Thyroid gland (tissue), 4 donors: ENCODE results near the gene XRCC3. TPM values are rescaled to one million over a fixed set of nuclear protein-coding genes. Genes with fewer than 3 reads are reported as not detected.

Experiments used
- DNase-seq, 2 donors: peaks; one replicate each; pipeline ENCODE4 v3.0.0-alpha.2; 2019
- H3K27ac ChIP-seq, 3 donors: fragments of 200-600 bp; sonication (generic); 1 replicate in 2 of 3; 2 replicates in 1 of 3; pipeline ENCODE4 v1.5.1; 2016 to 2019; ENCODE audit warnings: mild to moderate bottlenecking in 1 of 3, moderate library complexity in 1 of 3
- H3K27me3 ChIP-seq: fragments of 200-600 bp; sonication (generic); one replicate; pipeline ENCODE4 v1.5.1; 2019
- H3K36me3 ChIP-seq, 2 donors: fragments of 200-600 bp; sonication (generic); one replicate each; pipeline ENCODE4 v1.5.1; 2016 to 2019
- H3K4me1 ChIP-seq, 2 donors: fragments of 200-600 bp; sonication (generic); one replicate each; pipeline ENCODE4 v1.5.1; 2017 to 2019
- H3K4me3 ChIP-seq, 3 donors: fragments of 200-600 bp; sonication (generic); replicated peaks in 1 of 3; 1 replicate in 2 of 3; 2 replicates in 1 of 3; pipeline ENCODE4 v1.5.1; 2016; ENCODE audit warnings: mild to moderate bottlenecking in 1 of 3
- H3K9me3 ChIP-seq: fragments of 200-600 bp; sonication (generic); one replicate; pipeline ENCODE4 v1.5.1; 2017
- CTCF ChIP-seq, 6 experiments: fragments of 200-600 bp in 3 of 6; fragments of 450-650 bp in 3 of 6; sonication (generic) in 3 of 6; IDR thresholded peaks; one replicate each; pipeline ENCODE4 v1.5.1; 2016 to 2019; ENCODE audit warnings: antibody characterized with exemption in 6 of 6, mild to moderate bottlenecking in 2 of 6, inconsistent platforms in 1 of 6, moderate library complexity in 1 of 6
- POLR2A ChIP-seq, 2 donors: fragments of 450-650 bp; IDR thresholded peaks; one replicate each; pipeline ENCODE4 v1.6.1; 2017; ENCODE audit warnings: antibody characterized with exemption in 2 of 2, mild to moderate bottlenecking in 2 of 2, moderate library complexity in 1 of 2
- WGBS, 2 donors: methylation state at CpG; one replicate each; pipeline ENCODE4 v1.1.5; 2017; 5-methylcytosine and 5-hydroxymethylcytosine counted together
- intact Hi-C: fragments of 100-400 bp; cut with DNase I; formaldehyde crosslinking; loops from one replicate; pipeline ENCODE4 v1.15.1; 2023
- total RNA-seq, 4 donors: library from RNA; depleted of rRNA; stranded (reverse); fragments of >200 nt; gene quantifications; one replicate each; pipeline ENCODE4 v1.2.3, GENCODE V29; 2016

Gene XRCC3
- total RNA-seq, 4 donors from 2014 or later = 3.3 to 15.7 (median 7.9) TPM

GRCh38 chr14:103716899-103717411 lies 1.7 kb upstream of the XRCC3 start:
- no peak overlapping the region for H3K27ac ChIP-seq
- no peaks in the 10 kb centered on the region for H3K36me3 ChIP-seq
- H3K4me1 ChIP-seq = peaks cover 28 to 39% of the 10 kb centered on the region in 2 donors
- H3K9me3 ChIP-seq = no peaks in the 10 kb centered on the region
- H3K4me3 ChIP-seq = peak overlapping the region in 2 of 3 donors; percentile 64 to 83
- WGBS, 2 donors = 70 to 72% methylated on average over 17 of the region's 17 CpGs
- intact Hi-C loops = loop anchor here (10.0 kb wide), 1 partner anchor 152 kb away; the partner anchor contains the start of genes BAG5 and COA8
- DNase-seq = no peak
- TF ChIP-seq CTCF (IDR thresholded peaks at IDR 0.05) (no peak), POLR2A (IDR thresholded peaks at IDR 0.05) (no peak)
- H3K27me3 ChIP-seq = no peaks in the 10 kb centered on the region

GRCh38 chr14:103716091-103716801 lies 995 bp upstream of the XRCC3 start:
- intact Hi-C loops = loop anchor here (10.0 kb wide), 1 partner anchor 151 kb away; the partner anchor contains the start of genes BAG5 and COA8
- Histone ChIP-seq H3K4me3 (peak overlapping the region; percentile 52 to 83 (median 64)), H3K9me3 (no peaks in the 10 kb centered on the region), H3K27ac (peak overlapping the region in 1 of 3 donors; percentile 68), H3K27me3 (no peaks in the 10 kb centered on the region), H3K36me3 (no peaks in the 10 kb centered on the region), H3K4me1 (peaks cover 35 to 46% of the 10 kb centered on the region in 2 donors)
- WGBS, 2 donors = 12 to 21% methylated on average over 7 to 10 of the region's 72 CpGs
- TF ChIP-seq POLR2A (IDR thresholded peaks at IDR 0.05) = no peak
- TF ChIP-seq CTCF (IDR thresholded peaks at IDR 0.05) = no peak
- DNase-seq = peak; percentile 48 to 51

GRCh38 chr14:103714063-103714724 lies 1.1 kb downstream of the XRCC3 start:
- TF ChIP-seq CTCF (IDR thresholded peaks at IDR 0.05) = no peak
- TF ChIP-seq POLR2A (IDR thresholded peaks at IDR 0.05) = no peak

GRCh38 chr14:103713304-103714062 lies 1.8 kb downstream of the XRCC3 start:
- WGBS, 2 donors = 80 to 93% methylated on average over 10 to 13 of the region's 18 CpGs
- no peaks in the 10 kb centered on the region for H3K9me3 ChIP-seq
- TF ChIP-seq CTCF (IDR thresholded peaks at IDR 0.05) (no peak), POLR2A (IDR thresholded peaks at IDR 0.05) (no peak)
- DNase-seq = no peak
- intact Hi-C loops = loop anchor here (10.0 kb wide), 1 partner anchor 149 kb away; the partner anchor contains the start of genes BAG5 and COA8
- H3K27ac ChIP-seq = peak overlapping the region in 1 of 3 donors; percentile 77
- H3K4me3 ChIP-seq = no peak overlapping the region
- H3K27me3 ChIP-seq = no peaks in the 10 kb centered on the region
- H3K36me3 ChIP-seq = no peaks in the 10 kb centered on the region
- peaks cover 36 to 47% of the 10 kb centered on the region in 2 donors for H3K4me1 ChIP-seq

More at GRCh38 chr14:103714063-103714724, 1.1 kb downstream of the XRCC3 start:
- Histone ChIP-seq H3K4me3 (no peak overlapping the region), H3K9me3 (no peaks in the 10 kb centered on the region), H3K27me3 (no peaks in the 10 kb centered on the region), H3K4me1 (peaks cover 36 to 50% of the 10 kb centered on the region in 2 donors), H3K36me3 (no peaks in the 10 kb centered on the region), H3K27ac (no peak overlapping the region)
- no peak for DNase-seq
- 63 to 65% methylated on average over 16 of the region's 16 CpGs for WGBS, 2 donors
- intact Hi-C loops = loop anchor here (10.0 kb wide), 1 partner anchor 149 kb away; the partner anchor contains the start of genes BAG5 and COA8
